Measurements from ENCODE around the gene POU2F2. TPM values are rescaled to one million over a fixed set of nuclear protein-coding genes. Genes with fewer than 3 reads are reported as not detected.

POU2F2 gene
- total and polyA plus RNA-seq, 9 of the 15 experiments (the other 6 are each of a cell fraction or from before 2014, with no cell fraction given): 0.03 to 0.68 (median 0.14) TPM

DNA sequence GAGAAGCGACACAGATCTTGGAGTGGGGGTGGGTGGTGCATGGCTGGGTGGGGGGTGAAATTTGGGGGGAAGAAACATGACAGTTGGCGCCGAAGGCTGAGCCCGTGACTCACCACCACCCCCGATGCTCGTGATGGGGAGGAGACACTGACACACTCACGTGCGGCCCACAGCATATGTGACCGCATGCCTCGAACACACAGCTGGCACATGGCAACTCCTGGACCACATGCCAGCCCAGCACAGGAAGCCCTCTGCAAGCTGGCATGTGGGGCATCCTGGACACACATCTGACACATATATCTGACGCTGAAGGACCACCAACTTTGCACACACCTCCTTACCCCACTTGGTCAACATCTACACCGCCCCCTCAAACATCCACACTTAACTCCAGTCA lies 61.0 kb downstream of the POU2F2 start (continued):
- TF ChIP-seq, protein P1, sequence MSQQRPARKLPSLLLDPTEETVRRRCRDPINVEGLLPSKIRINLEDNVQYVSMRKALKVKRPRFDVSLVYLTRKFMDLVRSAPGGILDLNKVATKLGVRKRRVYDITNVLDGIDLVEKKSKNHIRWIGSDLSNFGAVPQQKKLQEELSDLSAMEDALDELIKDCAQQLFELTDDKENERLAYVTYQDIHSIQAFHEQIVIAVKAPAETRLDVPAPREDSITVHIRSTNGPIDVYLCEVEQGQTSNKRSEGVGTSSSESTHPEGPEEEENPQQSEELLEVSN (IDR thresholded peaks at IDR 0.05; ENCODE audit: borderline replicate concordance in 1 of 2, extremely low read depth in 1 of 2, insufficient read depth in 1 of 2, insufficient read length in 1 of 2, low read depth in 1 of 2, low read length in 1 of 2, poor library complexity in 1 of 2, severe bottlenecking in 1 of 2): peak in 1 of 2 experiments; percentile 16
- TF ChIP-seq BHLHE40 (IDR thresholded peaks at IDR 0.05; ENCODE audit: low read length) (peak; percentile 71), CXXC5 (CRISPR knock-in tag; IDR thresholded peaks at IDR 0.05) (no peak)
- TF ChIP-seq, protein P2, sequence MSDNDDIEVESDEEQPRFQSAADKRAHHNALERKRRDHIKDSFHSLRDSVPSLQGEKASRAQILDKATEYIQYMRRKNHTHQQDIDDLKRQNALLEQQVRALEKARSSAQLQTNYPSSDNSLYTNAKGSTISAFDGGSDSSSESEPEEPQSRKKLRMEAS (CRISPR knock-in tag; IDR thresholded peaks at IDR 0.05): 0 out of 2 replicates have a peak, but pooled peaks have one; percentile 16

DNA sequence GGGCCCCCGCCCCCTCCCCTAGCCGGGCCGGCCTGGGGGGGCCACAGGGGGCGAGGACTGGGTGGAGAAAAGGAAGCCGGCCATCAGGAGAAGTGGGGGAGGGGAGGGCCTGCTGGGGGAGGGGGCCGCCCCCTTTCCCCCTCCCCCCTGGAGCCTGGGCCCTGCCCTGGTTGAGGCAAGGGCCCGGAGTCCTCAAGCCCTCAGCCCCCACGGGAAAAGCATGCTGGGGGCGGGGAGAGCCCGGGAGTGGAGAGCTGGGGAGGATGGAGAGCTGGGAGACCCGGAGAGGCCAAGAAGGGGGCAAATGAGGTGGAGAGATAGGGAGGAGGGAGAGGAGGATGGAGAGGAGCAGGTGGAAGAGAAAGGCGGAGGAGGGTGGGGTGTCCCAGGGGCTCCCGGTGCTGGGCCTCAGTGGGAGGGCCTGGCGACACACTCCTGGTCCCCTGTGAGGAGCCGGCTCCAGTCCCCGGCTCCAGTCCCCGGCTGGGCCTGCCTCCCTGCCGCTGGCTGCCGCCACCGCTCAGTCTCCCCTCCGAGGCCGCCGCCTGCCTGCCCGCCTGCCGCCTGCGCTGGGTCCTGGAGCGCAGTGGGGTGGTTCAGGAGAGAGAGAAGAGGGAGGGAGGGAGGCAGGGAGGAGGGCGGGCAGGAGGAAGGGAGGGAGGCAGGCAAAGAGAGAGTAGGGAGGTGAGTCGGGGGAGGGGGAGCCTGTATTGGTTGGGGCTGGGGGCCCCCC lies 62.5 kb downstream of the POU2F2 start, which contains the start of gene GRIK5:
Gene GRIK5, minus strand, starts transcription at position 588 of the 733 bp plus-strand sequence. CDS start 4,436 bp downstream, outside the sequence.
- DNase-seq (ENCODE audit: extremely low read depth in 1 of 4, low spot score in 3 of 4): no peak
- ChIA-PET POLR2A (no interaction called here), CTCF (ENCODE audit: low intra/inter-chr PET ratio) (no interaction called here)
- ATAC-seq: no peak
- no peaks in the 10 kb centered on the region for H3K9me3 ChIP-seq (replicated peaks; ENCODE audit: control insufficient read depth, insufficient read depth, low read depth, low read length)
- 39% methylated on average over 12 of the region's 29 CpGs for WGBS (ENCODE audit: insufficient coverage, low coverage, missing lambda C conversion rate)
- H3K4me3 ChIP-seq: no peak within 1 kb of the TSS
- no TSS peak for BruUV-seq (replicated peaks)
- H3K36me3 ChIP-seq (ENCODE audit: control insufficient read depth, insufficient read depth, low read length): no peaks in the 10 kb centered on the region
- in situ Hi-C loops (cut with MboI) (no loop called here), intact Hi-C loops (cut with micrococcal nuclease) (no loop called here)
- H3K27ac ChIP-seq (ENCODE audit: extremely low read depth, low read depth, low read length): no peak within 1 kb of the TSS
- no peaks in the 10 kb centered on the region for H3K9me1 ChIP-seq (ENCODE audit: control insufficient read depth, insufficient read depth, low read length)
- peaks cover 12 to 32% of the 10 kb centered on the region in 2 experiments; a peak in 4 of 5 replicates for H3K27me3 ChIP-seq (ENCODE audit: control insufficient read depth in 2 of 2, insufficient read depth in 2 of 2, low read length in 2 of 2)
- peaks cover 4 to 31% of the 10 kb centered on the region in 2 experiments for H3K4me1 ChIP-seq (replicated peaks in 1 of 2; ENCODE audit: control insufficient read depth in 2 of 2, insufficient read depth in 2 of 2, low read length in 2 of 2)
- FAIRE-seq: no peak
- no peak within 1 kb of the TSS for H3K4me2 ChIP-seq (ENCODE audit: insufficient read depth, low read length)
- no peak within 1 kb of the TSS for H2AFZ ChIP-seq (ENCODE audit: low read depth, low read length)
- no peaks in the 10 kb centered on the region for H4K20me1 ChIP-seq (replicated peaks; ENCODE audit: control insufficient read depth, insufficient read depth, low read length)
- peaks cover 4% of the 10 kb centered on the region; the same call in 2 of the 3 replicates for H3K79me2 ChIP-seq (ENCODE audit: control insufficient read depth, insufficient read depth, low read length)
- H3K9ac ChIP-seq (ENCODE audit: insufficient read depth in 1 of 2, low read depth in 2 of 2, low read length in 2 of 2): no peak within 1 kb of the TSS
- TF ChIP-seq RHOXF2B (CRISPR knock-in tag; conservative IDR thresholded peaks at IDR 0.05) (no peak), CHCHD3 (CRISPR knock-in tag; IDR thresholded peaks at IDR 0.05) (no peak), CBX3 (IDR thresholded peaks at IDR 0.05; ENCODE audit: borderline replicate concordance in 1 of 2, low read length in 2 of 2) (no peak), NFIX (CRISPR knock-in tag; IDR thresholded peaks at IDR 0.05; ENCODE audit: low read depth) (no peak), WHSC1 (IDR thresholded peaks at IDR 0.05; ENCODE audit: low read length) (no peak), EZH2 (IDR thresholded peaks at IDR 0.05; ENCODE audit: borderline replicate concordance, low read depth, low read length) (no peak)
- TF ChIP-seq, protein P3, sequence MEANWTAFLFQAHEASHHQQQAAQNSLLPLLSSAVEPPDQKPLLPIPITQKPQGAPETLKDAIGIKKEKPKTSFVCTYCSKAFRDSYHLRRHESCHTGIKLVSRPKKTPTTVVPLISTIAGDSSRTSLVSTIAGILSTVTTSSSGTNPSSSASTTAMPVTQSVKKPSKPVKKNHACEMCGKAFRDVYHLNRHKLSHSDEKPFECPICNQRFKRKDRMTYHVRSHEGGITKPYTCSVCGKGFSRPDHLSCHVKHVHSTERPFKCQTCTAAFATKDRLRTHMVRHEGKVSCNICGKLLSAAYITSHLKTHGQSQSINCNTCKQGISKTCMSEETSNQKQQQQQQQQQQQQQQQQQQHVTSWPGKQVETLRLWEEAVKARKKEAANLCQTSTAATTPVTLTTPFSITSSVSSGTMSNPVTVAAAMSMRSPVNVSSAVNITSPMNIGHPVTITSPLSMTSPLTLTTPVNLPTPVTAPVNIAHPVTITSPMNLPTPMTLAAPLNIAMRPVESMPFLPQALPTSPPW (CRISPR knock-in tag; IDR thresholded peaks at IDR 0.05): peak; percentile 33; the same call in 1 of the 2 replicates
- TF ChIP-seq, protein P4, sequence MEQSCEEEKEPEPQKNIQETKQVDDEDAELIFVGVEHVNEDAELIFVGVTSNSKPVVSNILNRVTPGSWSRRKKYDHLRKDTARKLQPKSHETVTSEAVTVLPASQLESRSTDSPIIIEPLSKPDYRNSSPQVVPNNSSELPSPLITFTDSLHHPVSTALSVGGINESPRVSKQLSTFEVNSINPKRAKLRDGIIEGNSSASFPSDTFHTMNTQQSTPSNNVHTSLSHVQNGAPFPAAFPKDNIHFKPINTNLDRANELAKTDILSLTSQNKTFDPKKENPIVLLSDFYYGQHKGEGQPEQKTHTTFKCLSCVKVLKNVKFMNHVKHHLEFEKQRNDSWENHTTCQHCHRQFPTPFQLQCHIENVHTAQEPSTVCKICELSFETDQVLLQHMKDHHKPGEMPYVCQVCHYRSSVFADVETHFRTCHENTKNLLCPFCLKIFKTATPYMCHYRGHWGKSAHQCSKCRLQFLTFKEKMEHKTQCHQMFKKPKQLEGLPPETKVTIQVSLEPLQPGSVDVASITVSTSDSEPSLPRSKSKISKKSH (CRISPR knock-in tag; IDR thresholded peaks at IDR 0.05): no peak
- TF ChIP-seq, protein P5, sequence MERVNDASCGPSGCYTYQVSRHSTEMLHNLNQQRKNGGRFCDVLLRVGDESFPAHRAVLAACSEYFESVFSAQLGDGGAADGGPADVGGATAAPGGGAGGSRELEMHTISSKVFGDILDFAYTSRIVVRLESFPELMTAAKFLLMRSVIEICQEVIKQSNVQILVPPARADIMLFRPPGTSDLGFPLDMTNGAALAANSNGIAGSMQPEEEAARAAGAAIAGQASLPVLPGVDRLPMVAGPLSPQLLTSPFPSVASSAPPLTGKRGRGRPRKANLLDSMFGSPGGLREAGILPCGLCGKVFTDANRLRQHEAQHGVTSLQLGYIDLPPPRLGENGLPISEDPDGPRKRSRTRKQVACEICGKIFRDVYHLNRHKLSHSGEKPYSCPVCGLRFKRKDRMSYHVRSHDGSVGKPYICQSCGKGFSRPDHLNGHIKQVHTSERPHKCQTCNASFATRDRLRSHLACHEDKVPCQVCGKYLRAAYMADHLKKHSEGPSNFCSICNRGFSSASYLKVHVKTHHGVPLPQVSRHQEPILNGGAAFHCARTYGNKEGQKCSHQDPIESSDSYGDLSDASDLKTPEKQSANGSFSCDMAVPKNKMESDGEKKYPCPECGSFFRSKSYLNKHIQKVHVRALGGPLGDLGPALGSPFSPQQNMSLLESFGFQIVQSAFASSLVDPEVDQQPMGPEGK (CRISPR knock-in tag; IDR thresholded peaks at IDR 0.05; ENCODE audit: borderline replicate concordance): no peak

Data from K562 (cell line).